SU-DHL-6 (cell line): Measurements from ENCODE around the gene UQCR11.

Experiments used
- H2AFZ ChIP-seq: fragments of 200-600 bp; sonication (generic); 2 replicates; pipeline ENCODE4 v1.6.1; 2014; ENCODE audit warnings: low read depth, mild to moderate bottlenecking, moderate library complexity, mixed read lengths, antibody characterized with exemption, low read length; ENCODE audit not compliant: severe bottlenecking
- H3F3A ChIP-seq: fragments of 200-600 bp; shearing (Covaris generic); 2 replicates; pipeline ENCODE4 v1.6.0; 2016; ENCODE audit warnings: antibody characterized with exemption, mild to moderate bottlenecking; ENCODE audit not compliant: insufficient read depth
- H3K27ac ChIP-seq: fragments of 200-600 bp; sonication (generic); 2 replicates; pipeline ENCODE4 v1.5.1; 2016; ENCODE audit warnings: low read depth, mild to moderate bottlenecking, low read length, moderate library complexity, mixed read lengths
- H3K27me3 ChIP-seq: fragments of 200-600 bp; sonication (generic), shearing (Covaris generic); 2 replicates; pipeline ENCODE4 v1.6.0; 2014; ENCODE audit warnings: mild to moderate bottlenecking, low read length
- H3K36me3 ChIP-seq: fragments of 200-600 bp; sonication (generic); 2 replicates; pipeline ENCODE4 v1.6.1; 2014; ENCODE audit warnings: mild to moderate bottlenecking, low read length, mixed read lengths
- H3K4me2 ChIP-seq: fragments of 300-600, 200-600 bp; shearing (Covaris generic), sonication (generic); 2 replicates; pipeline ENCODE4 v1.6.0; 2014; ENCODE audit warnings: low read length, low read depth, mild to moderate bottlenecking; ENCODE audit not compliant: poor library complexity, severe bottlenecking
- H3K4me3 ChIP-seq: fragments of 200-600 bp; sonication (generic); 2 replicates; pipeline ENCODE4 v1.5.1; 2014; ENCODE audit warnings: antibody characterized with exemption, low read length, mild to moderate bottlenecking, mixed read lengths; ENCODE audit not compliant: insufficient read depth, poor library complexity, severe bottlenecking
- H3K79me2 ChIP-seq: fragments of 200-600 bp; sonication (generic); 2 replicates; pipeline ENCODE4 v1.6.1; 2014; ENCODE audit warnings: mild to moderate bottlenecking, low read length, moderate library complexity; ENCODE audit not compliant: insufficient read depth
- H3K9ac ChIP-seq: fragments of 200-600 bp; sonication (generic); 2 replicates; pipeline ENCODE4 v1.7.0; 2014; ENCODE audit warnings: mild to moderate bottlenecking, low read length
- H3K9me2 ChIP-seq: fragments of 200-600 bp; sonication (generic); replicated peaks from 2 replicates; pipeline ENCODE4 v1.6.1; 2014; ENCODE audit warnings: low read length; ENCODE audit not compliant: insufficient read depth
- H3K9me3 ChIP-seq: fragments of 200-600 bp; sonication (generic); 2 replicates; pipeline ENCODE4 v1.6.1; 2014; ENCODE audit warnings: low read length, mixed read lengths; ENCODE audit not compliant: insufficient read depth
- H4K20me1 ChIP-seq: fragments of 200-600 bp; sonication (generic); 2 replicates; pipeline ENCODE4 v1.6.1; 2014; ENCODE audit warnings: low read depth, mild to moderate bottlenecking, antibody characterized with exemption, low read length, moderate library complexity, mixed read lengths
- EZH2phosphoT487 ChIP-seq: fragments of 200-600 bp; sonication (generic), shearing (Covaris generic); conservative IDR thresholded peaks from 2 replicates; pipeline ENCODE4 v1.6.1; 2018; ENCODE audit warnings: mild to moderate bottlenecking, antibody characterized with exemption, low read length, moderate library complexity, mixed read lengths
- TF ChIP-seq, protein P1 (sequence below): fragments of 200-600 bp; sonication (generic); IDR thresholded peaks from one replicate; pipeline ENCODE4 v1.5.1; 2017; ENCODE audit warnings: antibody characterized with exemption, mild to moderate bottlenecking, low read length, moderate library complexity; ENCODE audit not compliant: insufficient read depth, poor library complexity, severe bottlenecking

UQCR11 gene

DNA sequence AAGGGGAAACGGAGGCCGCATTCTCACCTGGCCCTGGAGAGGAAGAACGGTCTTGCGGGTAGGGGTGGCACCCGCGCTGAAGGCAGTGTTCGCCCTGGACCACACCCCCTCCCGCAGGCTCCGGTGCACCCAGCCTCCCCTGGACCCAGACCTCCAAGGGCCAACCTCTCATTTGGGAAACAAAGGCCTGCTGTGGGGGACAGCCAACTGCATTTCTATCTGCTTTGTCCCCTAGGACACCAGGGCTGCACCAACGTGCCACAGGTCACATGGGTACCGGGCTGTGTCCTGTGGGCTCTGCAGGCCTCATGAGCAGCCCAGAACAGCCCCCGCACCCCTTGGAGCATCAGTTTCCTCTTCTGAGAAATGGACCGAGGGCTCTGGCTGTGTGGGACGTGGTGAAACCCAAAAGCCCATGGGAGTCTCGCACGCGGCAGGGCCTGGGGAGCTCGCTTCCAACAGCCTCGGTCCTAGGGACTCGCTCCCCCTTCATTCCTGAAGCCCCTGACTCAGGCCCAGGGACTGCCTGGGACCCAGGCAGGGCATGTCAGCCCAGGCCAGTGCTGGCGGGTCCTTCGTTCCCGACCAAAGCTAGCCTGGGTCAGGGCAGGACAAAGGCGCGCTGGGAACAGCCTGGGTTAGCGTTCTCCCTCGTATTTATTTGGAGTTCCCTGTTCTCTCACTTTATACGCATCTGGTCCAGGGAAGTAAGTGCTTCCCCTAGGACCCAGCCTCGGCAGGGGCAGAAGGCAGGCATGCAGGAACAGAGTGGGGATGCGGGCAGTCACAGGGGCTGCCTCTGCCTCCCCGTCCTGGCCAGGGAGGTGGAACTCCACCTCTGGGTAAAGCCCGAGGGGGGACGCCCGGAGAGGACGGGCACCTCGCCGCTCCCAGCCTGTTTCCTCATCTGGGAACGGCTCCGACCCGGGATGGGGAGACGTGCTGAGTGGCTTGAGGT is 42.5 kb upstream of the UQCR11 start:
- H3K9me2 ChIP-seq, result no peaks in the 10 kb centered on the region
- no peak overlapping the region for H2AFZ ChIP-seq
- no peaks in the 10 kb centered on the region for H3K27me3 ChIP-seq
- no peaks in the 10 kb centered on the region for H4K20me1 ChIP-seq
- H3K9ac ChIP-seq, result peak overlapping the region; percentile 86
- peak overlapping the region; percentile 95 for H3K27ac ChIP-seq
- H3K4me2 ChIP-seq, result peak overlapping the region; percentile 98
- no peak for TF ChIP-seq EZH2phosphoT487
- TF ChIP-seq, protein P1, sequence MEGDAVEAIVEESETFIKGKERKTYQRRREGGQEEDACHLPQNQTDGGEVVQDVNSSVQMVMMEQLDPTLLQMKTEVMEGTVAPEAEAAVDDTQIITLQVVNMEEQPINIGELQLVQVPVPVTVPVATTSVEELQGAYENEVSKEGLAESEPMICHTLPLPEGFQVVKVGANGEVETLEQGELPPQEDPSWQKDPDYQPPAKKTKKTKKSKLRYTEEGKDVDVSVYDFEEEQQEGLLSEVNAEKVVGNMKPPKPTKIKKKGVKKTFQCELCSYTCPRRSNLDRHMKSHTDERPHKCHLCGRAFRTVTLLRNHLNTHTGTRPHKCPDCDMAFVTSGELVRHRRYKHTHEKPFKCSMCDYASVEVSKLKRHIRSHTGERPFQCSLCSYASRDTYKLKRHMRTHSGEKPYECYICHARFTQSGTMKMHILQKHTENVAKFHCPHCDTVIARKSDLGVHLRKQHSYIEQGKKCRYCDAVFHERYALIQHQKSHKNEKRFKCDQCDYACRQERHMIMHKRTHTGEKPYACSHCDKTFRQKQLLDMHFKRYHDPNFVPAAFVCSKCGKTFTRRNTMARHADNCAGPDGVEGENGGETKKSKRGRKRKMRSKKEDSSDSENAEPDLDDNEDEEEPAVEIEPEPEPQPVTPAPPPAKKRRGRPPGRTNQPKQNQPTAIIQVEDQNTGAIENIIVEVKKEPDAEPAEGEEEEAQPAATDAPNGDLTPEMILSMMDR, result no peak
- H3K79me2 ChIP-seq, result peaks cover 79% of the 10 kb centered on the region
- peaks cover 30% of the 10 kb centered on the region for H3F3A ChIP-seq
- H3K4me3 ChIP-seq, result no peak overlapping the region
- no peaks in the 10 kb centered on the region for H3K9me3 ChIP-seq
- no peaks in the 10 kb centered on the region; the same call in 1 of the 2 replicates for H3K36me3 ChIP-seq

DNA sequence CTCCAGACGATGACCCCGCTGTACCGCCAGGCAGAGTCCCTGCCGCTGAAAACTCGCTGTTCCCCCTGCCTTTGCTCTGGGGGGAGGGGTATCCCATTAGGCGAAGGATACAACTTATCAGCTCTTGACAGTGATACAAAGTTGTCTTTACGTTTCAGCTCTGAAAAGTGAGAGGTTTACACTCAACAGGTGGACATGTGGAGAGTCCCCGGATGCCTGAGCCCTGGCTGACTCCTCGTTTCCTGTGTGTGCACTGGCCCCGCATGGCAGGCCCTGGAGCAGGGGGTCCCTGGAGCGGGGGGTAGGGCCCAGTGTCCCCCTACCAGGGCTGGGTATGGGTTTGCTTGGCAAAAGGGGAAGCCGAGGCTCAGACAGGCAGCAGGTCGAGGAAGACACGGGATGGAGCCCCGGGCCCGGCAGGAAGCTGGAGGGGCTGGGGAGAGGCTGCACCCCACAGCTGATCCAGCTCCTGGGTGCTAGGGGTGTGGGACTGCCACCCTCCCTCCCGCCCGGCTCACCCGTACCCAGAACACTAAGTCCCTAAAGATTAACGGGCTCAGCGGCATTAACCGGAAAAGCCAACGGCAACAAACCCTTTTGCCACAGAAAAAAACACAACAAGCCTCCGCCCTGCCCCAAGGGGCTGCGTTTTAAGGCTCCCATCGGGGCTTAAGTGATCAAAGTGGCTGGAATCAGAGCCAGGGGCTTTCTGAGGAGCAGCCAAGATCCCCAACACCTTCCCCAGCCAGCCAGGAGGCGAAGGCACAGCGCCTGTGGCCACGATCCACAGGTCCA is 41.6 kb upstream of the UQCR11 start:
- no peaks in the 10 kb centered on the region for H4K20me1 ChIP-seq
- H3K4me2 ChIP-seq, result peak overlapping the region; percentile 98

GRCh38 chr19:1646149-1646548 is 40.9 kb upstream of the UQCR11 start:
- Histone ChIP-seq H3K27ac (no peak overlapping the region), H3F3A (peaks cover 26% of the 10 kb centered on the region), H3K4me3 (no peak overlapping the region), H3K9me3 (no peaks in the 10 kb centered on the region), H3K36me3 (peaks cover under 1% of the 10 kb centered on the region; the same call in 1 of the 2 replicates), H2AFZ (no peak overlapping the region), H3K9ac (no peak overlapping the region), H3K9me2 (no peaks in the 10 kb centered on the region), H3K4me2 (no peak overlapping the region), H4K20me1 (no peaks in the 10 kb centered on the region), H3K27me3 (no peaks in the 10 kb centered on the region), H3K79me2 (peaks cover 86% of the 10 kb centered on the region)
- TF ChIP-seq, protein P1, result no peak
- TF ChIP-seq EZH2phosphoT487, result no peak

More for the DNA sequence above, 41.6 kb upstream of the UQCR11 start:
- no peak for TF ChIP-seq EZH2phosphoT487
- Histone ChIP-seq H3K27ac (peak overlapping the region; percentile 95), H3F3A (peaks cover 30% of the 10 kb centered on the region), H3K4me3 (no peak overlapping the region), H2AFZ (no peak overlapping the region), H3K79me2 (peaks cover 87% of the 10 kb centered on the region), H3K9ac (peak overlapping the region; percentile 86), H3K36me3 (no peaks in the 10 kb centered on the region; the same call in 1 of the 2 replicates), H3K27me3 (no peaks in the 10 kb centered on the region), H3K9me3 (no peaks in the 10 kb centered on the region), H3K9me2 (no peaks in the 10 kb centered on the region)
